Measurements from ENCODE around the gene LRSAM1.

Gene LRSAM1

GRCh38 chr9:127447416-127448111 lies 3.7 kb upstream of the LRSAM1 start:
- H3K36me3 ChIP-seq (replicated peaks; ENCODE audit: low read depth, low read length): peaks cover 70% of the 10 kb centered on the region
- H3K9ac ChIP-seq (ENCODE audit: low read length): no peak overlapping the region
- peaks cover 15% of the 10 kb centered on the region for H3K4me1 ChIP-seq (ENCODE audit: low read length)
- H3K4me3 ChIP-seq (ENCODE audit: low read length): no peak overlapping the region
- no peak overlapping the region for H3K27ac ChIP-seq (ENCODE audit: low read length)
- peaks cover 49% of the 10 kb centered on the region for H3K79me2 ChIP-seq (ENCODE audit: low read length)
- TF ChIP-seq EZH2phosphoT487 (IDR thresholded peaks at IDR 0.05; ENCODE audit: low read depth) (no peak), CTCF (IDR thresholded peaks at IDR 0.05; ENCODE audit: low read depth, low read length) (no peak)
- H3K27me3 ChIP-seq (ENCODE audit: low read depth, low read length): no peaks in the 10 kb centered on the region
- H3K4me2 ChIP-seq (ENCODE audit: low read length): no peak overlapping the region
- H2AFZ ChIP-seq (ENCODE audit: low read depth, low read length): no peak overlapping the region
- peaks cover 46% of the 10 kb centered on the region for H4K20me1 ChIP-seq (ENCODE audit: insufficient read depth, low read length)
- H3K9me3 ChIP-seq (ENCODE audit: insufficient read depth, low read length): no peaks in the 10 kb centered on the region

- Histone ChIP-seq H3K27ac (ENCODE audit: low read length) (0 out of 2 replicates have a peak overlapping the region, but pooled peaks have one; percentile 83), H4K20me1 (ENCODE audit: insufficient read depth, low read length) (peaks cover 46% of the 10 kb centered on the region), H3K79me2 (ENCODE audit: low read length) (peaks cover 52% of the 10 kb centered on the region), H3K27me3 (ENCODE audit: low read depth, low read length) (no peaks in the 10 kb centered on the region), H3K4me2 (ENCODE audit: low read length) (no peak overlapping the region), H3K4me3 (ENCODE audit: low read length) (no peak overlapping the region), H3K9me3 (ENCODE audit: insufficient read depth, low read length) (no peaks in the 10 kb centered on the region), H2AFZ (ENCODE audit: low read depth, low read length) (no peak overlapping the region), H3K4me1 (ENCODE audit: low read length) (peaks cover 17% of the 10 kb centered on the region), H3K9ac (ENCODE audit: low read length) (no peak overlapping the region), H3K36me3 (replicated peaks; ENCODE audit: low read depth, low read length) (peaks cover 70% of the 10 kb centered on the region)
- TF ChIP-seq EZH2phosphoT487 (IDR thresholded peaks at IDR 0.05; ENCODE audit: low read depth) (no peak), CTCF (IDR thresholded peaks at IDR 0.05; ENCODE audit: low read depth, low read length) (no peak)
Observed at GRCh38 chr9:127448112-127448805, 3.1 kb upstream of the LRSAM1 start.

- TF ChIP-seq EZH2phosphoT487 (IDR thresholded peaks at IDR 0.05; ENCODE audit: low read depth) (no peak), CTCF (IDR thresholded peaks at IDR 0.05; ENCODE audit: low read depth, low read length) (no peak)
- Histone ChIP-seq H3K27me3 (ENCODE audit: low read depth, low read length) (no peaks in the 10 kb centered on the region), H2AFZ (ENCODE audit: low read depth, low read length) (no peak overlapping the region), H3K27ac (ENCODE audit: low read length) (peak overlapping the region; percentile 83), H3K79me2 (ENCODE audit: low read length) (peaks cover 52% of the 10 kb centered on the region), H3K4me2 (ENCODE audit: low read length) (peak overlapping the region; percentile 79), H3K9ac (ENCODE audit: low read length) (peak overlapping the region; percentile 96), H3K9me3 (ENCODE audit: insufficient read depth, low read length) (no peaks in the 10 kb centered on the region), H3K36me3 (replicated peaks; ENCODE audit: low read depth, low read length) (peaks cover 64% of the 10 kb centered on the region), H4K20me1 (ENCODE audit: insufficient read depth, low read length) (peaks cover 46% of the 10 kb centered on the region), H3K4me3 (ENCODE audit: low read length) (peak overlapping the region; percentile 90), H3K4me1 (ENCODE audit: low read length) (peaks cover 21% of the 10 kb centered on the region)
Observed at GRCh38 chr9:127449332-127449966, 1.9 kb upstream of the LRSAM1 start.

GRCh38 chr9:127450243-127450760 lies 1.0 kb upstream of the LRSAM1 start:
- H3K4me2 ChIP-seq (ENCODE audit: low read length): peak overlapping the region; percentile 79
- peak overlapping the region; percentile 90 for H3K4me3 ChIP-seq (ENCODE audit: low read length)
- peaks cover 28% of the 10 kb centered on the region for H3K4me1 ChIP-seq (ENCODE audit: low read length)
- peak overlapping the region; percentile 96 for H3K9ac ChIP-seq (ENCODE audit: low read length)
- H3K27me3 ChIP-seq (ENCODE audit: low read depth, low read length): no peaks in the 10 kb centered on the region
- H3K79me2 ChIP-seq (ENCODE audit: low read length): peaks cover 52% of the 10 kb centered on the region
- peaks cover 46% of the 10 kb centered on the region for H4K20me1 ChIP-seq (ENCODE audit: insufficient read depth, low read length)
- no peak for TF ChIP-seq EZH2phosphoT487 (IDR thresholded peaks at IDR 0.05; ENCODE audit: low read depth)
- no peak for TF ChIP-seq CTCF (IDR thresholded peaks at IDR 0.05; ENCODE audit: low read depth, low read length)
- H3K27ac ChIP-seq (ENCODE audit: low read length): peak overlapping the region; percentile 83
- H3K9me3 ChIP-seq (ENCODE audit: insufficient read depth, low read length): no peaks in the 10 kb centered on the region
- H3K36me3 ChIP-seq (replicated peaks; ENCODE audit: low read depth, low read length): peaks cover 56% of the 10 kb centered on the region
- no peak overlapping the region for H2AFZ ChIP-seq (ENCODE audit: low read depth, low read length)
